GM23248 (cell line): Measurements from ENCODE around the gene PLVAP.

Experiments used
- EZH2 ChIP-seq: fragments of 200-600 bp; sonication (generic); IDR thresholded peaks from 2 replicates; pipeline ENCODE4 v1.6.1; 2018; ENCODE audit warnings: antibody characterized with exemption, mild to moderate bottlenecking; ENCODE audit not compliant: insufficient read depth, poor library complexity, severe bottlenecking
- EZH2phosphoT487 ChIP-seq: fragments of 200-600 bp; sonication (generic); IDR thresholded peaks from 2 replicates; pipeline ENCODE4 v1.6.1; 2018; ENCODE audit warnings: antibody characterized with exemption, moderate library complexity, mild to moderate bottlenecking, low read depth; ENCODE audit not compliant: insufficient read depth

DNA sequence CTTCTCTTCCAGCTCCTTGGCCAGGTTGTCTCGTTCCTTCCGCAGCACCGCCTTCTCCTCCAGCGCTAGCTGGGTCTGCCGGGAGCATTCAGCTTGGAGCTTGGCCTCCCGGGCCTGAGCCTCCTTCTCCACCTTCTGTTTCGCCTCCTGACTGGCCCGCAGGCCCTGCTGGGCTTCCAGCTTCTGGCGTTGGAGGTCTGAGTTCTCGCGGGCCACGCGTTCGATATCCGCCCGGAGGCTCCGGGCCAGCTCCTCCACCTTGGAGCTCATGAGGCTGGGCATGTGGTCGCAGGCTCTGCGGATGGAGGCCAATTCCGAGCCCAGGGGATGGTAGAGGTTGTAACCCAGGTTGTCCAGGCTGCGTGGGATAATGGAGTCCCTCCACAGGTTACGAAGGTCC, 11.8 kb downstream of the PLVAP start:
- TF ChIP-seq EZH2phosphoT487 (no peak), EZH2 (no peak)
